A673 (cell line): ENCODE data around the gene QRICH2. TPM values are rescaled to one million over a fixed set of nuclear protein-coding genes. Genes with fewer than 3 reads are reported as not detected.

Experiments used
- BruUV-seq: library from RNA; stranded (reverse); fragments of 400-500 nt; replicated peaks from 2 replicates; lab custom pipeline; 2021; lab: Mats Ljungman, UMichigan
- CTCF ChIA-PET: fragments of 300-600 bp; sonication (Branson Sonifier 250); formaldehyde crosslinking; loops from one replicate; lab custom pipeline; 2022; ENCODE audit warnings: antibody characterized with exemption; lab: Charles Lee
- POLR2A ChIA-PET: fragments of 300-600 bp; sonication (Branson Sonifier 250); formaldehyde crosslinking; loops from one replicate; lab custom pipeline; 2022; ENCODE audit warnings: antibody characterized with exemption; ENCODE audit not compliant: low non-redundant PET; lab: Charles Lee
- DNase-seq: peaks from one replicate; pipeline ENCODE4 v3.0.0-alpha.2; 2015; ENCODE audit warnings: low spot score
- H3K27ac ChIP-seq: fragments of 200-600 bp; sonication (generic); 2 replicates; pipeline ENCODE4 v1.5.1; 2016; ENCODE audit warnings: mixed run types, low read depth, mild to moderate bottlenecking, mixed read lengths, antibody characterized with exemption, low read length; ENCODE audit not compliant: poor library complexity, severe bottlenecking
- H3K27me3 ChIP-seq: fragments of 200-600 bp; sonication (generic); replicated peaks from 2 replicates; pipeline ENCODE4 v1.6.1; 2017; ENCODE audit warnings: mixed run types, low read depth, mild to moderate bottlenecking, mixed read lengths, antibody characterized with exemption, low read length; ENCODE audit not compliant: insufficient read depth, poor library complexity
- H3K36me3 ChIP-seq: fragments of 200-600 bp; sonication (generic); 2 replicates; pipeline ENCODE4 v1.6.1; 2016; ENCODE audit warnings: mixed run types, mild to moderate bottlenecking, mixed read lengths, antibody characterized with exemption, low read length; ENCODE audit not compliant: insufficient read depth, poor library complexity, severe bottlenecking
- H3K4me1 ChIP-seq: fragments of 200-600 bp; sonication (generic); 2 replicates; pipeline ENCODE4 v1.6.1; 2017; ENCODE audit warnings: mixed run types, mild to moderate bottlenecking, mixed read lengths, antibody characterized with exemption, low read length; ENCODE audit not compliant: insufficient read depth, poor library complexity, severe bottlenecking
- H3K4me3 ChIP-seq: fragments of 200-600 bp; sonication (generic); 2 replicates; pipeline ENCODE4 v1.5.1; 2016; ENCODE audit warnings: low read depth, mixed run types, mild to moderate bottlenecking, mixed read lengths, low read length; ENCODE audit not compliant: poor library complexity, severe bottlenecking
- H3K9me3 ChIP-seq: fragments of 200-600 bp; sonication (generic); 2 replicates; pipeline ENCODE4 v1.6.1; 2016; ENCODE audit warnings: mixed run types, low read depth, mild to moderate bottlenecking, mixed read lengths, antibody characterized with exemption, low read length; ENCODE audit not compliant: poor library complexity, severe bottlenecking
- EZH2 ChIP-seq: fragments of 200-600 bp; sonication (generic); IDR thresholded peaks from 2 replicates; pipeline ENCODE4 v1.6.1; 2017; ENCODE audit warnings: borderline replicate concordance, low read depth, mild to moderate bottlenecking, mixed read lengths, antibody characterized with exemption, low read length; ENCODE audit not compliant: poor library complexity, severe bottlenecking
- intact Hi-C: fragments of 100-400 bp; cut with micrococcal nuclease; formaldehyde crosslinking; loops from one replicate; pipeline ENCODE4 v1.10.0; 2022; ENCODE audit not compliant: unreplicated experiment
- total RNA-seq: library from RNA; stranded (reverse); gene quantifications from 2 replicates; pipeline ENCODE4 v1.2.3, GENCODE V29; 2021
- TF ChIP-seq, protein P1 (sequence below): fragments of 300-800, 200-600 bp; sonication (generic); conservative IDR thresholded peaks from 2 replicates; pipeline ENCODE4 v1.5.1; 2017; ENCODE audit warnings: low read depth, mild to moderate bottlenecking, antibody characterized with exemption, low read length, moderate library complexity, mixed read lengths

QRICH2 gene
- total RNA-seq, 1 experiment from 2014 or later = 4.3 TPM

DNA sequence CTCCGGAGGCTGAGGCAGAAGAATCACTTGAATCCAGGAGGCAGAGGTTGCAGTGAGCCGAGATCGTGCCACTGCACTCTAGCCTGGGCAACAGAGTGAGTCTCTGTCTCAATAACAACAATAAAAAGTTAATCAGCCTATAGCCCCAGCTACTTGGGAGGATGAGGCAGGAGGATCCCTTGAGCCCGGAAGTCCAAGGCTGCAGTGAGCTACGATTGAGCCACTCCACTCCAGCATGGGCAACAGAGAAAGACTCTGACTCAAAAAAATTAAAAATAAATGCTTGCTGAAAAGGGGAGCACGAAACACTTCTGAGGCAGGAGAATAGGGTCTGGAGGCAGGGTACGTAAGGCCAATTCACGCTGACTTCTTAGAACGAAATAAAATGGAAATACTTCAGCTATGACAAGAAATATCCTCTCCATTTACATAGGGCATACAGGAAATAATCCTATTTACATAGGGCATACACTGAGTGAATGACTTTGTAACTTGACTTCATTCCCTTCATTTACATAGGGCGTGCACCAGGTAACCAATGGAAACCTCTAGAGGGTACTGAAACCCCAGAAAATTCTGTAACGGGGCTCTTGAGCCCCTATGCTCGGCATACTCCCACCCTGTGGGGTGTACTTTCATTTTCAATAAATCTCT lies 48.9 kb upstream of the QRICH2 start:
- intact Hi-C loops = no loop called here
- H3K27ac ChIP-seq = no peak overlapping the region
- DNase-seq = no peak
- TF ChIP-seq EZH2 = no peak
- TF ChIP-seq, protein P1, sequence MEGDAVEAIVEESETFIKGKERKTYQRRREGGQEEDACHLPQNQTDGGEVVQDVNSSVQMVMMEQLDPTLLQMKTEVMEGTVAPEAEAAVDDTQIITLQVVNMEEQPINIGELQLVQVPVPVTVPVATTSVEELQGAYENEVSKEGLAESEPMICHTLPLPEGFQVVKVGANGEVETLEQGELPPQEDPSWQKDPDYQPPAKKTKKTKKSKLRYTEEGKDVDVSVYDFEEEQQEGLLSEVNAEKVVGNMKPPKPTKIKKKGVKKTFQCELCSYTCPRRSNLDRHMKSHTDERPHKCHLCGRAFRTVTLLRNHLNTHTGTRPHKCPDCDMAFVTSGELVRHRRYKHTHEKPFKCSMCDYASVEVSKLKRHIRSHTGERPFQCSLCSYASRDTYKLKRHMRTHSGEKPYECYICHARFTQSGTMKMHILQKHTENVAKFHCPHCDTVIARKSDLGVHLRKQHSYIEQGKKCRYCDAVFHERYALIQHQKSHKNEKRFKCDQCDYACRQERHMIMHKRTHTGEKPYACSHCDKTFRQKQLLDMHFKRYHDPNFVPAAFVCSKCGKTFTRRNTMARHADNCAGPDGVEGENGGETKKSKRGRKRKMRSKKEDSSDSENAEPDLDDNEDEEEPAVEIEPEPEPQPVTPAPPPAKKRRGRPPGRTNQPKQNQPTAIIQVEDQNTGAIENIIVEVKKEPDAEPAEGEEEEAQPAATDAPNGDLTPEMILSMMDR = no peak
- no peaks in the 10 kb centered on the region for H3K36me3 ChIP-seq
- no TSS peak for BruUV-seq
- ChIA-PET POLR2A (no interaction called here), CTCF (no interaction called here)
- H3K4me3 ChIP-seq = no peak overlapping the region
- H3K27me3 ChIP-seq = no peaks in the 10 kb centered on the region
- no peaks in the 10 kb centered on the region for H3K9me3 ChIP-seq
- H3K4me1 ChIP-seq = peaks cover 3% of the 10 kb centered on the region

DNA sequence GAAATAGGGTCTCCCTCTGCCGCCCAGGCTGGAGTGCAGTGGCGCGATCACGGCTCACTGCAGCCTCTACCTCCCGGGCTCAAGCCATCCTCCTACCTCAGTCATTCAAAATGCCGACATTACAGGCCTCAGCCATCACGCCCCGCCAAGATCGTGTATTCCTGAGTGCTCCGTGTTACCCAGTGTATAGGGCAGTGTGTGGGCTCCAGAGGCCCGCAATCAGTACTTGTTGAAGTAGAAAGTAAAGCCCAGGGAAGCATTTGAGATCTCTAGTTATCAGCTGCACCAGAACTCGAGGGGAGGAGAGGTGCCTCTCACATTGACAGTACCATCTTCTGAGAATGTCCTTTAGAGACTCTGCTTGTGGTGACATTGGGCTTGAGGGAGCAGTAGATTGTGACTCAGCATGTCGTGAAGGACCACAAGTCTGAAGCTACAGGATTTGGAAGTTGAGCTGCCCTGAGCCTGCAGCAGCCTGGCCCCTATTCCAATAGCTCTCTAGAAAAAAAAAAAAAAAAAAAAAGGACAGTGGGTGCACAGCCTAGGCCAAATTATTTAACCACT lies 46.8 kb upstream of the QRICH2 start:
- intact Hi-C loops = loop anchor here (1.0 kb wide), 1 partner anchor 28 kb away; no protein-coding TSS in a partner anchor
- ChIA-PET POLR2A (interaction anchor here (0.6 kb wide), 1 partner anchor 51 kb away, joined by 6 read pairs; no protein-coding TSS in a partner anchor), CTCF (no interaction called here)
- TF ChIP-seq, protein P1 = no peak
- no peak for TF ChIP-seq EZH2
- no TSS peak for BruUV-seq
- H3K27ac ChIP-seq = no peak overlapping the region
- no peak for DNase-seq
- no peaks in the 10 kb centered on the region for H3K9me3 ChIP-seq
- no peaks in the 10 kb centered on the region for H3K27me3 ChIP-seq
- H3K4me3 ChIP-seq = no peak overlapping the region
- no peaks in the 10 kb centered on the region for H3K36me3 ChIP-seq
- peaks cover 6% of the 10 kb centered on the region for H3K4me1 ChIP-seq

DNA sequence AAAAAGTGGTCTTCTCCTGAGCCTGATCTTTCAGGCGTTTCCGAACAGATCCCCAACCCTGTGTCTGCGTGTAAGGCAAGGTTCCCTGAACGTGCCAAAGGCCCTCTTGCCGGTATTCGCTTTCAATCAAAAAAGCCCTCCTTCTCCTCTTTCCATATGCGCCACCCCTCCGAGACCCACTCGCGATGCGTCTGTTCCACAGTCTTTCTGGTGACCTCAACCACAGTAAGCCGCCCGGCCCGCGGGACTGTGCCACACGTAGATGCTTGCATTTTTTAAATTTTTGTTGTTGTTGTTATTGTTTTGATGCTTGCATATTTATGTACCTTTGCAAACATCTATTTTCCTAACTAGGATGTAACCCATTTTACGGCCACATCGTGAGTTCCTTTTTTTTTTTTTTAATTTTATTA lies 46.2 kb upstream of the QRICH2 start:
- DNase-seq = no peak
- Histone ChIP-seq H3K4me1 (peaks cover 6% of the 10 kb centered on the region), H3K27me3 (no peaks in the 10 kb centered on the region), H3K27ac (peak overlapping the region; percentile 96), H3K9me3 (no peaks in the 10 kb centered on the region), H3K4me3 (peak overlapping the region; percentile 74), H3K36me3 (no peaks in the 10 kb centered on the region)
- POLR2A ChIA-PET = no interaction called here
- BruUV-seq = TSS peak; percentile 94
- intact Hi-C loops = loop anchor here (1.0 kb wide), 1 partner anchor 29 kb away; no protein-coding TSS in a partner anchor
- TF ChIP-seq, protein P1 = no peak
- no peak for TF ChIP-seq EZH2
- CTCF ChIA-PET = no interaction called here
